ENCODE results near the gene FAT2. TPM values are rescaled to one million over a fixed set of nuclear protein-coding genes. Genes with fewer than 3 reads are reported as not detected.

FAT2 gene
- total RNA-seq, 6 experiments from 2014 or later: not detected

DNA sequence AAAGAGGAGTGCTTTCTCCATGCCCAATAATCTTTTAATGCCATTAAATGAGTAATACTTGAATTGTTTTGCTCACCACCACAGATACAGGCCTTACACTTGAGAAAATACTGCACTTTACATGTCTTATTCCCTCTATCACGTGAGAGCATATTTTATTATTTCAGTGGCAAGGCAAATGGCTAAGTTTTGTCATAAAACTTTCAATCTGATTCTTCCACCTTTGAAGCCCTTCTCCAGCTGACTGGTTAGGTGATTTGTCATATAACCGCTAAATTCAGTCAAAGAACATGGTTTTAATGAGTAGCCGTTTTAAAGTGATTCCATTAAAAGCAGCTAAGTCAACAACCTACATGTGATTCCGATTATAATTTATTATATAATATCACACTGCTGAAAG, 43.8 kb downstream of the FAT2 start:
- intact Hi-C loops (cut with DNase I): no loop called here
- no peak for TF ChIP-seq POLR2A (IDR thresholded peaks at IDR 0.05)
- TF ChIP-seq, protein P1, sequence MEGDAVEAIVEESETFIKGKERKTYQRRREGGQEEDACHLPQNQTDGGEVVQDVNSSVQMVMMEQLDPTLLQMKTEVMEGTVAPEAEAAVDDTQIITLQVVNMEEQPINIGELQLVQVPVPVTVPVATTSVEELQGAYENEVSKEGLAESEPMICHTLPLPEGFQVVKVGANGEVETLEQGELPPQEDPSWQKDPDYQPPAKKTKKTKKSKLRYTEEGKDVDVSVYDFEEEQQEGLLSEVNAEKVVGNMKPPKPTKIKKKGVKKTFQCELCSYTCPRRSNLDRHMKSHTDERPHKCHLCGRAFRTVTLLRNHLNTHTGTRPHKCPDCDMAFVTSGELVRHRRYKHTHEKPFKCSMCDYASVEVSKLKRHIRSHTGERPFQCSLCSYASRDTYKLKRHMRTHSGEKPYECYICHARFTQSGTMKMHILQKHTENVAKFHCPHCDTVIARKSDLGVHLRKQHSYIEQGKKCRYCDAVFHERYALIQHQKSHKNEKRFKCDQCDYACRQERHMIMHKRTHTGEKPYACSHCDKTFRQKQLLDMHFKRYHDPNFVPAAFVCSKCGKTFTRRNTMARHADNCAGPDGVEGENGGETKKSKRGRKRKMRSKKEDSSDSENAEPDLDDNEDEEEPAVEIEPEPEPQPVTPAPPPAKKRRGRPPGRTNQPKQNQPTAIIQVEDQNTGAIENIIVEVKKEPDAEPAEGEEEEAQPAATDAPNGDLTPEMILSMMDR (IDR thresholded peaks at IDR 0.05): no peak
- H3K9me3 ChIP-seq: no peaks in the 10 kb centered on the region
- DNase-seq: no peak
- no peaks in the 10 kb centered on the region for H3K36me3 ChIP-seq
- no peak for ATAC-seq
- no peaks in the 10 kb centered on the region for H3K4me1 ChIP-seq
- no peak overlapping the region for H3K27ac ChIP-seq
- WGBS (ENCODE audit: insufficient coverage, low coverage, low lambda C conversion rate, missing lambda C conversion rate): 66% methylated on average over 4 of the region's 4 CpGs
- H3K27me3 ChIP-seq: no peaks in the 10 kb centered on the region
- H3K4me3 ChIP-seq: no peak overlapping the region

- Histone ChIP-seq H3K36me3 (no peaks in the 10 kb centered on the region), H3K27ac (no peak overlapping the region), H3K9me3 (no peaks in the 10 kb centered on the region), H3K27me3 (no peaks in the 10 kb centered on the region), H3K4me3 (no peak overlapping the region), H3K4me1 (no peaks in the 10 kb centered on the region)
- ATAC-seq: no peak
- WGBS (ENCODE audit: insufficient coverage, low coverage, low lambda C conversion rate, missing lambda C conversion rate): 76% methylated on average over 2 of the region's 2 CpGs
- DNase-seq: no peak
- TF ChIP-seq POLR2A (IDR thresholded peaks at IDR 0.05): no peak
- TF ChIP-seq, protein P1 (IDR thresholded peaks at IDR 0.05): no peak
- intact Hi-C loops (cut with DNase I): no loop called here
Measured at GRCh38 chr5:151541571-151541970, 49.6 kb downstream of the FAT2 start.

Other genes starting within 250 kb of the FAT2 start
- gene SLC36A2, start 243.8 kb downstream of the FAT2 start, total RNA-seq: not detected
- 1 to 10 TPM; 2.0 to 8.2 (median 5.2) TPM for gene SLC36A1, start 143.7 kb downstream of the FAT2 start, total RNA-seq
- gene SPARC, start 95.6 kb upstream of the FAT2 start, total RNA-seq: 100 to 1,000 TPM in 4 of 6 experiments, 10 to 100 TPM in 2; 62.2 to 277 (median 109) TPM
- gene ATOX1, start 167.3 kb upstream of the FAT2 start, total RNA-seq: 100 to 1,000 TPM in 3 of 6 experiments, 10 to 100 TPM in 3; 83.1 to 177 (median 96.7) TPM
- gene G3BP1, start 180.6 kb upstream of the FAT2 start, total RNA-seq: 100 to 1,000 TPM in 2 of 6 experiments, 10 to 100 TPM in 4; 63.9 to 107 (median 94.5) TPM

All from right lobe of liver (tissue), 6 donors.